H1 (cell line): ENCODE data around the gene IL19. TPM values are rescaled to one million over a fixed set of nuclear protein-coding genes. Genes with fewer than 3 reads are reported as not detected.

ENCODE experiments used
- CTCF ChIA-PET: fragments of 300-600 bp; sonication (Branson Sonifier 250); formaldehyde crosslinking; loops from one replicate; lab custom pipeline; 2021; ENCODE audit not compliant: partially characterized antibody; lab: Charles Lee
- POLR2A ChIA-PET: fragments of 300-600 bp; sonication (Branson Sonifier 250); formaldehyde crosslinking; loops from one replicate; lab custom pipeline; 2021; ENCODE audit warnings: inconsistent platforms; ENCODE audit not compliant: partially characterized antibody; lab: Charles Lee
- DNase-seq, 2 experiments: peaks; one replicate each; pipeline versions ENCODE4 v3.0.0 to v3.0.0-alpha.2; 2010 to 2022; ENCODE audit warnings: low spot score in 2 of 2, low read depth in 1 of 2, mixed read lengths in 1 of 2
- FAIRE-seq: peaks from 2 replicates; lab custom pipeline; 2011; peaks lifted over from hg19 to GRCh38; lab: Jason Lieb, UNC
- H2AFZ ChIP-seq: 2 replicates; pipeline ENCODE4 v1.8.1; 2012; ENCODE audit warnings: low read length, inconsistent platforms
- H2AK5ac ChIP-seq: 2 replicates; pipeline ENCODE4 v1.6.1; 2013; ENCODE audit warnings: low read depth, low read length
- H2BK120ac ChIP-seq: replicated peaks from 2 replicates; pipeline ENCODE3; 2013; ENCODE audit warnings: low read depth, low read length, inconsistent platforms
- H2BK12ac ChIP-seq: 2 replicates; pipeline ENCODE4 v1.6.1; 2013; ENCODE audit warnings: low read depth, low read length
- H2BK15ac ChIP-seq: 2 replicates; pipeline ENCODE4 v1.6.1; 2013; ENCODE audit warnings: low read length
- H2BK20ac ChIP-seq: 2 replicates; pipeline ENCODE4 v1.6.1; 2013; ENCODE audit warnings: low read length
- H2BK5ac ChIP-seq: 2 replicates; pipeline ENCODE4 v1.6.1; 2013; ENCODE audit warnings: low read depth, low read length
- H3K14ac ChIP-seq: 2 replicates; pipeline ENCODE4 v1.6.1; 2013; ENCODE audit warnings: inconsistent platforms; ENCODE audit not compliant: insufficient read length
- H3K18ac ChIP-seq: 2 replicates; pipeline ENCODE4 v1.6.1; 2013; ENCODE audit warnings: low read length; ENCODE audit errors: extremely low read depth
- H3K23ac ChIP-seq: 2 replicates; pipeline ENCODE4 v1.6.1; 2013; ENCODE audit warnings: inconsistent platforms; ENCODE audit not compliant: insufficient read length
- H3K23me2 ChIP-seq: 2 replicates; pipeline ENCODE4 v1.6.1; 2013; ENCODE audit warnings: low read depth, low read length
- H3K27ac ChIP-seq: 2 replicates; pipeline ENCODE4 v1.6.1; 2011; ENCODE audit warnings: low read depth, low read length, inconsistent platforms
- H3K27me3 ChIP-seq, 4 experiments: replicated peaks in 1 of 4; 1 replicate in 1 of 4; 2 replicates in 3 of 4; pipeline versions ENCODE4 v1.6.1 to v1.8.1; 2011 to 2013; ENCODE audit warnings: low read length in 3 of 4, mild to moderate bottlenecking in 3 of 4, inconsistent platforms in 2 of 4, mixed read lengths in 2 of 4, moderate library complexity in 1 of 4; ENCODE audit not compliant: control insufficient read depth in 3 of 4, insufficient read depth in 3 of 4; ENCODE audit errors: extremely low read depth in 1 of 4
- H3K36me3 ChIP-seq, 4 experiments: 2 replicates each; pipeline versions ENCODE4 v1.6.1 to v1.8.1; 2011 to 2013; ENCODE audit warnings: mild to moderate bottlenecking in 4 of 4, low read length in 3 of 4, moderate library complexity in 2 of 4, control low read depth in 1 of 4, inconsistent platforms in 1 of 4; ENCODE audit not compliant: insufficient read depth in 4 of 4, control insufficient read depth in 2 of 4
- H3K4ac ChIP-seq: replicated peaks from 2 replicates; pipeline ENCODE3; 2013; ENCODE audit warnings: low read length, low read depth, mixed read lengths, inconsistent platforms; ENCODE audit not compliant: insufficient read length
- H3K4me1 ChIP-seq, 4 experiments: replicated peaks in 1 of 4; 1 replicate in 1 of 4; 2 replicates in 3 of 4; pipeline versions ENCODE4 v1.6.1 to v1.8.1; 2011 to 2013; ENCODE audit warnings: low read length in 3 of 4, inconsistent platforms in 2 of 4, mixed read lengths in 1 of 4; ENCODE audit not compliant: insufficient read depth in 4 of 4, control insufficient read depth in 3 of 4
- H3K4me2 ChIP-seq, 2 experiments: 2 replicates each; pipeline versions ENCODE4 v1.6.1 to v1.8.1; 2011 to 2013; ENCODE audit warnings: low read depth in 2 of 2, low read length in 2 of 2, control low read depth in 1 of 2, inconsistent platforms in 1 of 2, mild to moderate bottlenecking in 1 of 2; ENCODE audit not compliant: insufficient read depth in 1 of 2
- H3K4me3 ChIP-seq, 4 experiments: fragments of 200-600, 300-600 bp in 1 of 4; sonication (generic), shearing (Covaris generic), sonication (Bioruptor Twin) in 1 of 4; 2 replicates each; pipeline versions ENCODE4 v1.5.1 to v1.8.1; 2011 to 2016; ENCODE audit warnings: low read length in 4 of 4, low read depth in 3 of 4, control low read depth in 2 of 4, inconsistent platforms in 2 of 4, mild to moderate bottlenecking in 2 of 4, mixed read lengths in 1 of 4, moderate library complexity in 1 of 4; ENCODE audit not compliant: insufficient read depth in 2 of 4; ENCODE audit errors: extremely low read depth in 1 of 4
- H3K56ac ChIP-seq: replicated peaks from 2 replicates; pipeline ENCODE3; 2013; ENCODE audit warnings: low read depth, mild to moderate bottlenecking, mixed read lengths, low read length, inconsistent platforms; ENCODE audit not compliant: insufficient read length
- H3K79me1 ChIP-seq: 2 replicates; pipeline ENCODE4 v1.6.1; 2013; ENCODE audit warnings: low read depth, low read length, control low read depth
- H3K79me2 ChIP-seq, 2 experiments: 2 replicates each; pipeline versions ENCODE4 v1.6.1 to v1.8.1; 2012 to 2013; ENCODE audit warnings: low read length in 2 of 2, mild to moderate bottlenecking in 2 of 2, inconsistent platforms in 1 of 2; ENCODE audit not compliant: insufficient read depth in 2 of 2, control insufficient read depth in 1 of 2
- H3K9ac ChIP-seq, 4 experiments: replicated peaks in 1 of 4; 1 replicate in 1 of 4; 2 replicates in 3 of 4; pipeline versions ENCODE4 v1.6.1 to v1.8.1; 2011 to 2013; ENCODE audit warnings: low read depth in 3 of 4, low read length in 3 of 4, control low read depth in 2 of 4, mild to moderate bottlenecking in 2 of 4, moderate library complexity in 2 of 4, inconsistent platforms in 1 of 4; ENCODE audit errors: extremely low read depth in 1 of 4
- H3K9me3 ChIP-seq, 2 experiments: 2 replicates each; pipeline versions ENCODE4 v1.6.1 to v1.8.1; 2012 to 2013; ENCODE audit warnings: mild to moderate bottlenecking in 2 of 2, moderate library complexity in 2 of 2, control low read depth in 1 of 2, inconsistent platforms in 1 of 2, low read depth in 1 of 2, low read length in 1 of 2, mixed read lengths in 1 of 2; ENCODE audit not compliant: insufficient read depth in 2 of 2
- H4K20me1 ChIP-seq, 2 experiments: replicated peaks in 1 of 2; 2 replicates each; pipeline versions ENCODE3 to v1.8.1; 2011 to 2013; ENCODE audit warnings: inconsistent platforms in 2 of 2, low read length in 2 of 2, mild to moderate bottlenecking in 1 of 2; ENCODE audit not compliant: insufficient read depth in 2 of 2, control insufficient read depth in 1 of 2
- H4K5ac ChIP-seq: 2 replicates; pipeline ENCODE4 v1.6.1; 2013; ENCODE audit warnings: low read length, low read depth, mixed read lengths, inconsistent platforms; ENCODE audit not compliant: insufficient read length
- H4K8ac ChIP-seq: 2 replicates; pipeline ENCODE4 v1.8.0; 2013; ENCODE audit warnings: mild to moderate bottlenecking, moderate library complexity, low read length, inconsistent platforms; ENCODE audit not compliant: insufficient read depth; ENCODE audit errors: extremely low read depth
- H4K91ac ChIP-seq: replicated peaks from 2 replicates; pipeline ENCODE3; 2013; ENCODE audit warnings: low read length, mixed read lengths, inconsistent platforms; ENCODE audit not compliant: insufficient read length
- CREB1 ChIP-seq: IDR thresholded peaks from 2 replicates; pipeline ENCODE4 v1.6.1; 2012; ENCODE audit warnings: inconsistent platforms
- EGR1 ChIP-seq: IDR thresholded peaks from 2 replicates; pipeline ENCODE4 v1.6.1; 2011; ENCODE audit warnings: low read depth, low read length, borderline replicate concordance
- KDM4A ChIP-seq: IDR thresholded peaks from one replicate; pipeline ENCODE4 v1.7.1; 2012; ENCODE audit warnings: low read depth, mild to moderate bottlenecking, moderate library complexity, low read length, inconsistent platforms; ENCODE audit not compliant: severe bottlenecking
- NANOG ChIP-seq: IDR thresholded peaks from 2 replicates; pipeline ENCODE4 v1.6.1; 2011; ENCODE audit warnings: low read length, low read depth, mild to moderate bottlenecking, inconsistent platforms; ENCODE audit not compliant: insufficient read depth, poor library complexity, severe bottlenecking
- WGBS, 2 experiments: shearing (Covaris generic) in 1 of 2; methylation state at CpG; one replicate each; pipeline versions ENCODE4 v1.1.6 to v1.1.7; 2013 to 2015; ENCODE audit warnings: low lambda C conversion rate in 2 of 2, mixed read lengths in 2 of 2, inconsistent platforms in 1 of 2, low coverage in 1 of 2, missing lambda C conversion rate in 1 of 2; ENCODE audit not compliant: insufficient replicate concordance in 2 of 2, insufficient coverage in 1 of 2, insufficient read length in 1 of 2; ENCODE audit errors: extremely low coverage in 1 of 2, missing lambda C conversion rate in 1 of 2; 5-methylcytosine and 5-hydroxymethylcytosine counted together
- polyA plus RNA-seq, 7 experiments: library from polyadenylated mRNA; depleted of rRNA in 3 of 7; stranded (reverse) in 5 of 7; unstranded in 2 of 7; fragments of >200 nt in 5 of 7; fragments of 200-250 nt in 2 of 7; gene quantifications; 1 replicate in 5 of 7; 2 replicates in 1 of 7; 4 replicates in 1 of 7; pipeline versions ENCODE4 v1.2.1 to v1.2.3, GENCODE V29; 2011 to 2013; ENCODE audit warnings: missing spikeins in 2 of 7, mixed read lengths in 2 of 7
- total RNA-seq: library from RNA; stranded (reverse); fragmentation: NEBNext Ultra II Directional; extraction: Animal tissue kit (Norgen Biotek cat#: 25700); gene quantifications from 2 replicates; pipeline ENCODE4 v1.2.1, GENCODE V29; 2021

IL19 gene
- total and polyA plus RNA-seq, 2 of the 8 experiments (the other 6 are each of a cell fraction or from before 2014, with no cell fraction given): not detected

DNA sequence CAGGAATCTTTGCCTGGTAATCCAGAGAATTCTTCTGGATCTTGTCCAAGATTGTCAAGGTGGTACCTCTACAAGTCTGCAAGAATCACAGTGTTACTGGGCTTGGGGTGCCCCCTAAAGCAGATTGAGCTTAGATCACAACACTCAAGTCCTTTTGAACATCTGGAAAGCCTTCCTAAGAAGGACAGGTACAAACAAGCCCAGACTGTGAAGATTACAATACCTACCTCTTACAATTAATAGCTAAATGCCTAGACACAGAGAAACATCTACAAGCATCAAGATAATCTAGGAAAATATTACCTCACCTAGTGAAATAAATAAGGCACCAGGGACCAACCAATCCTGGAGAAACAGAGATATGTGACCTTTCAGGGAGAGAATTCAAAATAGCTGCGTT, 77.4 kb downstream of the IL19 start:
- no peak overlapping the region for H3K18ac ChIP-seq
- no peaks in the 10 kb centered on the region for H3K4me1 ChIP-seq
- H4K5ac ChIP-seq: no peak overlapping the region
- H4K91ac ChIP-seq: no peak overlapping the region
- FAIRE-seq (no peak), DNase-seq (no peak)
- H3K23ac ChIP-seq: no peak overlapping the region
- H3K27ac ChIP-seq: no peak overlapping the region
- H2AFZ ChIP-seq: no peak overlapping the region
- no peaks in the 10 kb centered on the region for H3K36me3 ChIP-seq
- H3K27me3 ChIP-seq: no peaks in the 10 kb centered on the region
- POLR2A ChIA-PET: no interaction called here
- H3K4me3 ChIP-seq: no peak overlapping the region
- no peak overlapping the region for H3K9ac ChIP-seq
- H3K9me3 ChIP-seq: no peaks in the 10 kb centered on the region
- no peak overlapping the region for H2BK15ac ChIP-seq
- H3K14ac ChIP-seq: no peak overlapping the region
- no peak overlapping the region for H3K4ac ChIP-seq
- CTCF ChIA-PET: interaction anchor here (1.1 to 5.8 kb wide), 7 partner anchors 10 to 184 kb away, joined by 3 to 49 read pairs (median 3); partner anchors contain the start of gene IL20
- peaks cover 2% of the 10 kb centered on the region; the same call in 1 of the 2 replicates for H3K23me2 ChIP-seq
- no peak overlapping the region for H3K56ac ChIP-seq
- no peaks in the 10 kb centered on the region for H3K79me1 ChIP-seq
- H4K20me1 ChIP-seq: no peaks in the 10 kb centered on the region
- no peak overlapping the region for H2BK120ac ChIP-seq
- no peak for TF ChIP-seq EGR1
- no peak for TF ChIP-seq KDM4A
- TF ChIP-seq NANOG: no peak
- no peak for TF ChIP-seq CREB1
- no peak overlapping the region for H3K4me2 ChIP-seq
- H2BK20ac ChIP-seq: no peak overlapping the region
- no peak overlapping the region for H2BK12ac ChIP-seq
- no peak overlapping the region for H2BK5ac ChIP-seq
- no peak overlapping the region for H2AK5ac ChIP-seq
- no peak overlapping the region for H4K8ac ChIP-seq
- no peaks in the 10 kb centered on the region for H3K79me2 ChIP-seq
- WGBS, 2 experiments: 88% methylated on average over 1 of the region's 1 CpG; no CpG with 5 or more reads in 1 of the 2 experiments
